ENCODE measurements around the gene RPS27L. TPM values are rescaled to one million over a fixed set of nuclear protein-coding genes. Genes with fewer than 3 reads are reported as not detected.

The RPS27L gene
- total RNA-seq, 1 experiment from 2014 or later = 133 TPM

DNA sequence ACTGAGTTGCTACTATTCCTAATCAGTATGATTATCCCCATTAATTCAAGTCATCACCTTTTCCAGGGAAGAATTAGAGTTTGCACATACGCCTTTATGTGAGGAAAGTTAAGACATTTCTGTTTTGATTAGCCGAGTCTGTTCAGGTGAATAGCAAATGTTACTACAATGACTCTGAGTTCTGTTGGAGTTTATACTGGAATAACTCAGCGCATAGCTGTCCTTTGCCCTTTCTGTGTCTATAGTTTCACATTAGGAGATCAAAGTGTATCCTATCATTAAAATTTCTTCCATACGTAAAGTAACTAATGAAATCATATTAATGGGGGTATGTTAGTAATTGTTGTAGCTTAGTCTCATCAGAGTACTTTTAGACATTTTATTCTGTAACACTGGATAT lies 37.0 kb upstream of the RPS27L start:
- DNase-seq (ENCODE audit: low spot score) (no peak), ATAC-seq (no peak)
- ChIA-PET POLR2A (no interaction called here), CTCF (interaction anchor here (1.0 kb wide), 1 partner anchor 8 kb away, joined by 3 read pairs; no protein-coding TSS in a partner anchor)
- Mint-ChIP-seq H3K9me3 (no peaks in the 10 kb centered on the region), H3K4me3 (no peak overlapping the region), H3K36me3 (no peaks in the 10 kb centered on the region), H3K27ac (peak overlapping the region; percentile 46; the same call in 1 of the 2 replicates), H3K27me3 (ENCODE audit: low read depth) (no peaks in the 10 kb centered on the region), H3K4me1 (peaks cover 74% of the 10 kb centered on the region)
- no peak for TF ChIP-seq TEAD4 (CRISPR knock-in tag; IDR thresholded peaks at IDR 0.05)
- TF ChIP-seq ZNF121 (CRISPR knock-in tag; IDR thresholded peaks at IDR 0.05) = no peak
- TF ChIP-seq NR1H2 (CRISPR knock-in tag; IDR thresholded peaks at IDR 0.05) = no peak
- TF ChIP-seq CREM (CRISPR knock-in tag; IDR thresholded peaks at IDR 0.05) = no peak
- TF ChIP-seq ZNF671 (CRISPR knock-in tag; IDR thresholded peaks at IDR 0.05) = no peak
- TF ChIP-seq, protein P1, sequence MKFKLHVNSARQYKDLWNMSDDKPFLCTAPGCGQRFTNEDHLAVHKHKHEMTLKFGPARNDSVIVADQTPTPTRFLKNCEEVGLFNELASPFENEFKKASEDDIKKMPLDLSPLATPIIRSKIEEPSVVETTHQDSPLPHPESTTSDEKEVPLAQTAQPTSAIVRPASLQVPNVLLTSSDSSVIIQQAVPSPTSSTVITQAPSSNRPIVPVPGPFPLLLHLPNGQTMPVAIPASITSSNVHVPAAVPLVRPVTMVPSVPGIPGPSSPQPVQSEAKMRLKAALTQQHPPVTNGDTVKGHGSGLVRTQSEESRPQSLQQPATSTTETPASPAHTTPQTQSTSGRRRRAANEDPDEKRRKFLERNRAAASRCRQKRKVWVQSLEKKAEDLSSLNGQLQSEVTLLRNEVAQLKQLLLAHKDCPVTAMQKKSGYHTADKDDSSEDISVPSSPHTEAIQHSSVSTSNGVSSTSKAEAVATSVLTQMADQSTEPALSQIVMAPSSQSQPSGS (CRISPR knock-in tag; IDR thresholded peaks at IDR 0.05; ENCODE audit: borderline replicate concordance, low read depth) = no peak
- TF ChIP-seq, protein P2, sequence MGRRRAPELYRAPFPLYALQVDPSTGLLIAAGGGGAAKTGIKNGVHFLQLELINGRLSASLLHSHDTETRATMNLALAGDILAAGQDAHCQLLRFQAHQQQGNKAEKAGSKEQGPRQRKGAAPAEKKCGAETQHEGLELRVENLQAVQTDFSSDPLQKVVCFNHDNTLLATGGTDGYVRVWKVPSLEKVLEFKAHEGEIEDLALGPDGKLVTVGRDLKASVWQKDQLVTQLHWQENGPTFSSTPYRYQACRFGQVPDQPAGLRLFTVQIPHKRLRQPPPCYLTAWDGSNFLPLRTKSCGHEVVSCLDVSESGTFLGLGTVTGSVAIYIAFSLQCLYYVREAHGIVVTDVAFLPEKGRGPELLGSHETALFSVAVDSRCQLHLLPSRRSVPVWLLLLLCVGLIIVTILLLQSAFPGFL (CRISPR knock-in tag; IDR thresholded peaks at IDR 0.05; ENCODE audit: borderline replicate concordance) = no peak
- TF ChIP-seq, protein P3, sequence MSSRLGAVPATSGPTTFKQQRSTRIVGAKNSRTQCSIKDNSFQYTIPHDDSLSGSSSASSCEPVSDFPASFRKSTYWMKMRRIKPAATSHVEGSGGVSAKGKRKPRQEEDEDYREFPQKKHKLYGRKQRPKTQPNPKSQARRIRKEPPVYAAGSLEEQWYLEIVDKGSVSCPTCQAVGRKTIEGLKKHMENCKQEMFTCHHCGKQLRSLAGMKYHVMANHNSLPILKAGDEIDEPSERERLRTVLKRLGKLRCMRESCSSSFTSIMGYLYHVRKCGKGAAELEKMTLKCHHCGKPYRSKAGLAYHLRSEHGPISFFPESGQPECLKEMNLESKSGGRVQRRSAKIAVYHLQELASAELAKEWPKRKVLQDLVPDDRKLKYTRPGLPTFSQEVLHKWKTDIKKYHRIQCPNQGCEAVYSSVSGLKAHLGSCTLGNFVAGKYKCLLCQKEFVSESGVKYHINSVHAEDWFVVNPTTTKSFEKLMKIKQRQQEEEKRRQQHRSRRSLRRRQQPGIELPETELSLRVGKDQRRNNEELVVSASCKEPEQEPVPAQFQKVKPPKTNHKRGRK (CRISPR knock-in tag; IDR thresholded peaks at IDR 0.05; ENCODE audit: borderline replicate concordance) = no peak
- TF ChIP-seq, protein P4, sequence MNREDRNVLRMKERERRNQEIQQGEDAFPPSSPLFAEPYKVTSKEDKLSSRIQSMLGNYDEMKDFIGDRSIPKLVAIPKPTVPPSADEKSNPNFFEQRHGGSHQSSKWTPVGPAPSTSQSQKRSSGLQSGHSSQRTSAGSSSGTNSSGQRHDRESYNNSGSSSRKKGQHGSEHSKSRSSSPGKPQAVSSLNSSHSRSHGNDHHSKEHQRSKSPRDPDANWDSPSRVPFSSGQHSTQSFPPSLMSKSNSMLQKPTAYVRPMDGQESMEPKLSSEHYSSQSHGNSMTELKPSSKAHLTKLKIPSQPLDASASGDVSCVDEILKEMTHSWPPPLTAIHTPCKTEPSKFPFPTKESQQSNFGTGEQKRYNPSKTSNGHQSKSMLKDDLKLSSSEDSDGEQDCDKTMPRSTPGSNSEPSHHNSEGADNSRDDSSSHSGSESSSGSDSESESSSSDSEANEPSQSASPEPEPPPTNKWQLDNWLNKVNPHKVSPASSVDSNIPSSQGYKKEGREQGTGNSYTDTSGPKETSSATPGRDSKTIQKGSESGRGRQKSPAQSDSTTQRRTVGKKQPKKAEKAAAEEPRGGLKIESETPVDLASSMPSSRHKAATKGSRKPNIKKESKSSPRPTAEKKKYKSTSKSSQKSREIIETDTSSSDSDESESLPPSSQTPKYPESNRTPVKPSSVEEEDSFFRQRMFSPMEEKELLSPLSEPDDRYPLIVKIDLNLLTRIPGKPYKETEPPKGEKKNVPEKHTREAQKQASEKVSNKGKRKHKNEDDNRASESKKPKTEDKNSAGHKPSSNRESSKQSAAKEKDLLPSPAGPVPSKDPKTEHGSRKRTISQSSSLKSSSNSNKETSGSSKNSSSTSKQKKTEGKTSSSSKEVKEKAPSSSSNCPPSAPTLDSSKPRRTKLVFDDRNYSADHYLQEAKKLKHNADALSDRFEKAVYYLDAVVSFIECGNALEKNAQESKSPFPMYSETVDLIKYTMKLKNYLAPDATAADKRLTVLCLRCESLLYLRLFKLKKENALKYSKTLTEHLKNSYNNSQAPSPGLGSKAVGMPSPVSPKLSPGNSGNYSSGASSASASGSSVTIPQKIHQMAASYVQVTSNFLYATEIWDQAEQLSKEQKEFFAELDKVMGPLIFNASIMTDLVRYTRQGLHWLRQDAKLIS (CRISPR knock-in tag; IDR thresholded peaks at IDR 0.05; ENCODE audit: borderline replicate concordance) = no peak
- TF ChIP-seq, protein P5, sequence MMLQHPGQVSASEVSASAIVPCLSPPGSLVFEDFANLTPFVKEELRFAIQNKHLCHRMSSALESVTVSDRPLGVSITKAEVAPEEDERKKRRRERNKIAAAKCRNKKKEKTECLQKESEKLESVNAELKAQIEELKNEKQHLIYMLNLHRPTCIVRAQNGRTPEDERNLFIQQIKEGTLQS (CRISPR knock-in tag; conservative IDR thresholded peaks at IDR 0.05) = no peak

DNA sequence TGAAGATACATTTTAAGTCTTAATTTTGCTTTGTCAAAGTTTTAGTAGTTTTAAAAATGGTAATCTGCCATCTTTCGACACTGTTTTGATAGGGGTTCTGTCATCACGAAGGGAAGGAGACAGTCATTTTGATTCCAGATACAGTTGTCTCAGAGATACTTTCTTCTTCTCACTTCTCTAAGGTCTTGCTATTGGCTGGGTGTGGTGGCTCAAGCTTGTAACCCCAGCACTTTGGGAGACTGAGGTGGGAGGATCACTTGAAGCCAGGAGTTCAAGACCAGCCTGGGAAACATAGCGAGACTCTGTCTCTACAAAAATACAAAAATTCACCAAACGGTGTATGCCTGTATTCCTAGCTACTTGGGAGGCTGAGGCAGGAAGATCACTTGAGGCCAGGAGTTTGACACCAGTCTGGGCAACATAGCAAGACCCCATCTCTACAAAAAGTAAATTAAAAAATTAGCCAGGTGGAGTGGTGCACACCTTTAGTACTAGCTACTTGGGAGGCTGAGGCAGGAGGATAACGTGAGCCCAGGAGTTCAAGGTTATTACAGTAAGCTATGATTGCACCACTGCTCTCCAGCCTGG lies 35.4 kb upstream of the RPS27L start:
- ChIA-PET POLR2A (no interaction called here), CTCF (no interaction called here)
- DNase-seq (ENCODE audit: low spot score) (no peak), ATAC-seq (no peak)
- H3K4me1 Mint-ChIP-seq = peaks cover 68% of the 10 kb centered on the region
- H3K27ac Mint-ChIP-seq = 0 out of 2 replicates have a peak overlapping the region, but pooled peaks have one; percentile 21
- TF ChIP-seq SP1 (CRISPR knock-in tag; conservative IDR thresholded peaks at IDR 0.05) (no peak), ZNF121 (CRISPR knock-in tag; IDR thresholded peaks at IDR 0.05) (peak; percentile 75)
- TF ChIP-seq, protein P1 (CRISPR knock-in tag; IDR thresholded peaks at IDR 0.05; ENCODE audit: borderline replicate concordance, low read depth) = no peak
- H3K27me3 Mint-ChIP-seq (ENCODE audit: low read depth) = no peaks in the 10 kb centered on the region
- H3K36me3 Mint-ChIP-seq = no peaks in the 10 kb centered on the region
- no peak overlapping the region for H3K4me3 Mint-ChIP-seq
- no peaks in the 10 kb centered on the region for H3K9me3 Mint-ChIP-seq
